AG04449 (cell line): Measurements from ENCODE around the gene CASP10.
"Not testable (repeated sequence)": the region's sequence is repeated elsewhere in the genome, so short reads cannot be mapped to it uniquely, and the experiment has no call there.

ENCODE experiments used
- CTCF ChIA-PET: fragments of 350-600 bp; formaldehyde crosslinking; extraction: SDS; loops from one replicate; lab custom pipeline; 2021; ENCODE audit warnings: antibody characterized with exemption; lab: Yijun Ruan, JAX
- POLR2A ChIA-PET: fragments of 400-600, 350-600 bp; formaldehyde crosslinking; extraction: SDS; loops from one replicate; lab custom pipeline; 2020; ENCODE audit warnings: antibody characterized with exemption, inconsistent platforms; lab: Yijun Ruan, JAX
- DNase-seq: peaks from one replicate; pipeline ENCODE4 v3.0.0-alpha.2; 2010; ENCODE audit warnings: low read depth, low spot score
- H3K4me3 ChIP-seq: 2 replicates; pipeline ENCODE4 v1.5.1; 2011; ENCODE audit warnings: low read depth, mild to moderate bottlenecking, control low read depth, low read length
- CTCF ChIP-seq: IDR thresholded peaks from one replicate; pipeline ENCODE4 v1.5.1; 2011; ENCODE audit warnings: mild to moderate bottlenecking, moderate library complexity, low read length, control low read depth, inconsistent platforms; ENCODE audit not compliant: insufficient read depth; ENCODE audit errors: missing control alignments

The CASP10 gene

DNA sequence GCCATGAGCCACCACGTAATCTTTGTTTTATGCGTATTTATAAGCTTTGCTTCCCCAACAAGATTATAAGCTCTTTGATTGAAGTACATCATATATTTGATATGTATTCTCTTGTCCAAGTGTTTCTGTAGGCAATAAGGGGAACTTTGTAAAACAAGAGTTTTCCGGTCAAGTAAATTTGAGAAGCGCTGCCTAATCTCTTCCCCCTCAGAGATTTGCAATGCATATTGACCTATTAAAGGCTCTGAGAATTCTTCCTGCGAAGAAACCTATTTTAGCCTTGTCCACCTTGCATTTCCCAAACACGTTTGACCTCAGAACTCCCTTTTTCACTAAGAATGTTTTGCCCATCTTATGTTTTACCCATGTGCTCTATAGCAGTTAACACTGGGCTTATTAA, 26.9 kb upstream of the CASP10 start:
- no peak for DNase-seq
- CTCF ChIA-PET, result interaction anchor here (0.9 to 3.0 kb wide), 5 partner anchors 35 to 251 kb away, joined by 3 to 16 read pairs (median 3); no protein-coding TSS in a partner anchor
- no peak for TF ChIP-seq CTCF
- POLR2A ChIA-PET, result no interaction called here
- H3K4me3 ChIP-seq, result no peak overlapping the region

GRCh38 chr2:201156640-201157039, 26.3 kb upstream of the CASP10 start:
- POLR2A ChIA-PET, result no interaction called here
- TF ChIP-seq CTCF, result no peak
- H3K4me3 ChIP-seq, result no peak overlapping the region
- CTCF ChIA-PET, result interaction anchor here (2.6 to 4.7 kb wide), 5 partner anchors 21 to 251 kb away, joined by 7 to 90 read pairs (median 47); partner anchors contain the start of genes CFLAR and HYCC2
- DNase-seq, result no peak

DNA sequence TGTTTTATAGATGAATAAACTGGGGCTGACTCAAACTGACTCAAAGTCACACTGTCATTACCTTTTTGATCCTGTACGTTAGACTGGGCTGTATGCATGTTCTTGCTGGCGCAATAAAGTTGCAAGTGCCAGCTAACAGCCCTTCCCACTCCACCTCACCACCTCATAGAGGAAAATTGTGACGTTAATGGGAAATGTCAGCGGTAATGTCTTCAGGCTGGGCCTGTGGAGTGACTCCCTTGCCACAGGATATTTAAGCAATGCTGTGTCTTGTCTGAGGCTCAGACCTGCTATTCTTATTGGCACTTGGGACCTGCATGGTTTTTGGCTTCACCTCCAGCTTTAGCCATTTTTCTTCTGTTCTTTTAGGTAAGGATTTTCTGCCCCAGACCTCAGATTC, 25.2 kb upstream of the CASP10 start:
- no peak overlapping the region for H3K4me3 ChIP-seq
- no peak for TF ChIP-seq CTCF
- no peak for DNase-seq
- CTCF ChIA-PET, result interaction anchor here (0.6 to 4.7 kb wide), 47 partner anchors 8 to 268 kb away, joined by 3 to 90 read pairs (median 5); partner anchors contain the start of genes CASP10, CFLAR, HYCC2 and NIF3L1
- POLR2A ChIA-PET, result interaction anchor here (1.6 to 1.8 kb wide), 2 partner anchors 39 to 42 kb away, joined by 4 read pairs; partner anchors contain the start of gene CFLAR

- ChIA-PET POLR2A (interaction anchor here (1.6 to 1.8 kb wide), 2 partner anchors 40 to 42 kb away, joined by 4 read pairs; partner anchors contain the start of gene CFLAR), CTCF (interaction anchor here (0.6 to 4.7 kb wide), 52 partner anchors 9 to 269 kb away, joined by 3 to 90 read pairs (median 5); partner anchors contain the start of genes CASP10, CFLAR, HYCC2 and NIF3L1)
- no peak overlapping the region for H3K4me3 ChIP-seq
- no peak for DNase-seq
- peak; percentile 57 for TF ChIP-seq CTCF
Observed at GRCh38 chr2:201158111-201158929, 24.6 kb upstream of the CASP10 start.

GRCh38 chr2:201164166-201164565, 18.8 kb upstream of the CASP10 start:
- TF ChIP-seq CTCF, result no peak
- H3K4me3 ChIP-seq, result no peak overlapping the region
- ChIA-PET POLR2A (no interaction called here), CTCF (no interaction called here)
- DNase-seq, result no peak

DNA sequence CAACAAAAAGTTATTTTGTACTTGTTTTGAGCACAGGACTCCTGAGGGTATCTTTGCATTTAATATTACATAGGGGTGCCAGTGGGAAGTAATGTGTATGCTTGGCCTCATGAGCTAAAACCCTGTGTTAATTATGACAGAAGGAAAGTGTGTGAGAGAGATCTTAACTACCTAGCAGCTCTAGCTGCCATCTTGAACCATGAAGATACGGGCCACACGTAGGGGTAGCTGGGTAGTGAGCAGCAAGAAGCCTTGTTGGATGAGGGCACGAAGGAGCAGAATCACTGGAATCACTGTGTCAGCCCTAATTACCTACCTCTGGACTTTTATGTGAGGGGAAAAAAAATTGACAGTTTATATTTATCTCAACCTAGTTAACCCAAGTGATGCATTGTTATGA, 15.4 kb upstream of the CASP10 start:
- ChIA-PET POLR2A (no interaction called here), CTCF (interaction anchor here (0.8 to 3.9 kb wide), 7 partner anchors 10 to 266 kb away, joined by 3 to 22 read pairs (median 4); no protein-coding TSS in a partner anchor)
- DNase-seq, result no peak
- no peak for TF ChIP-seq CTCF
- H3K4me3 ChIP-seq, result no peak overlapping the region

- POLR2A ChIA-PET, H3K4me3 ChIP-seq, DNase-seq: not testable (repeated sequence)
- CTCF ChIA-PET, result interaction anchor here (1.1 to 3.9 kb wide), 6 partner anchors 9 to 263 kb away, joined by 3 to 22 read pairs (median 6); no protein-coding TSS in a partner anchor
Observed at GRCh38 chr2:201168496-201168895, 14.4 kb upstream of the CASP10 start.
